Heart right ventricle (tissue), 16 donors: ENCODE results near the gene TNRC6A. TPM values are rescaled to one million over a fixed set of nuclear protein-coding genes. Genes with fewer than 3 reads are reported as not detected.
"Not testable (repeated sequence)": the region's sequence is repeated elsewhere in the genome, so short reads cannot be mapped to it uniquely, and the experiment has no call there.

ENCODE experiments used
- ATAC-seq, 8 donors: fragments of 200-7000 bp; cut with Tn5 transposase; one replicate each; pipeline ENCODE4 v1.9.1; 2020; ENCODE audit warnings: mild to moderate bottlenecking in 8 of 8, moderate library complexity in 8 of 8, moderate number of reproducible peaks in 1 of 8
- DNase-seq, 2 donors: peaks; one replicate each; pipeline ENCODE4 v3.0.0-alpha.2; 2020
- H3K27ac ChIP-seq, 10 donors: fragments of 200-600 bp; sonication (generic) in 2 of 10; one replicate each; pipeline versions ENCODE4 v1.5.0 to v1.8.0; 2020 to 2022; ENCODE audit warnings: mild to moderate bottlenecking in 3 of 10
- H3K27me3 ChIP-seq, 7 donors: fragments of 200-600 bp; one replicate each; pipeline ENCODE4 v1.8.0; 2021 to 2022; ENCODE audit warnings: mild to moderate bottlenecking in 2 of 7
- H3K36me3 ChIP-seq, 9 donors: fragments of 200-600 bp; sonication (generic) in 1 of 9; one replicate each; pipeline versions ENCODE4 v1.5.0 to v1.8.0; 2020 to 2022; ENCODE audit warnings: mild to moderate bottlenecking in 2 of 9
- H3K4me1 ChIP-seq, 9 donors: fragments of 200-600 bp; sonication (generic) in 1 of 9; one replicate each; pipeline versions ENCODE4 v1.5.0 to v1.8.0; 2020 to 2022; ENCODE audit warnings: mild to moderate bottlenecking in 4 of 9
- H3K4me3 ChIP-seq, 10 donors: fragments of 200-600 bp; sonication (generic) in 2 of 10; one replicate each; pipeline versions ENCODE4 v1.5.0 to v1.8.0; 2020 to 2022; ENCODE audit warnings: mild to moderate bottlenecking in 7 of 10, moderate library complexity in 2 of 10
- H3K9me3 ChIP-seq, 11 donors: fragments of 200-600 bp in 10 of 11; sonication (generic) in 2 of 11; one replicate each; pipeline versions ENCODE4 v1.5.0 to v1.8.0; 2013 to 2022; ENCODE audit warnings: mild to moderate bottlenecking in 2 of 11, control low read depth in 1 of 11, moderate library complexity in 1 of 11
- CTCF ChIP-seq, 9 donors: fragments of 200-600 bp; sonication (generic) in 2 of 9; IDR thresholded peaks; one replicate each; pipeline versions ENCODE4 v1.5.0 to v1.8.0; 2021 to 2022; ENCODE audit warnings: antibody characterized with exemption in 9 of 9, mild to moderate bottlenecking in 5 of 9, moderate library complexity in 1 of 9
- whole genome bisulfite sequencing, 2 donors: extraction: QIAGEN DNeasy Blood & Tissue Kit; methylation state at CpG; one replicate each; pipeline ENCODE4 v1.1.7; 2013; ENCODE audit warnings: inconsistent platforms in 1 of 2; 5-methylcytosine and 5-hydroxymethylcytosine counted together
- intact Hi-C, 10 donors: fragments of 100-400 bp; cut with DNase I; formaldehyde crosslinking; loops; one replicate each; pipeline versions ENCODE4 v1.11.1 to v1.14.2; 2022
- polyA plus RNA-seq, 2 donors: library from polyadenylated mRNA; stranded (reverse); fragments of 200-250 nt; gene quantifications; one replicate each; pipeline ENCODE4 v1.2.3, GENCODE V29; 2013
- total RNA-seq, 10 donors: library from RNA; stranded (reverse); fragmentation: NEBNext Ultra II Directional in 3 of 10; extraction: Animal tissue kit (Norgen Biotek cat#: 25700) in 3 of 10; gene quantifications; one replicate each; pipeline versions ENCODE4 v1.2.1 to v1.2.4, GENCODE V29; 2021 to 2023
- donor health status: Arrhythmogenic right ventricular cardiomyopathy.
- donor health status: ischemic (EF 13 %, LVEDD 7.1; RV severe dilation, severe dysfunction).
- donor health status: healthy with polysubstance abuse.
- donor health status: DM: no; HTN: yes; CAD: no.
- donor health status: DM: no; HTN: no; CAD: no.
- donor health status: ischemic (EF 25% LVEDD 6.9; RV normal size, moderate dysfunction).
- donor health status: ischemic (EF 25% LVEDD 5.7; RV mildly dilated, moderate dysfunction).
- donor health status: healthy.
- donor health status: DM: yes; HTN: yes; CAD: no.
- donor health status: Ischemic cardiomyopathy.
- donor health status: ischemic (EF 35%, LVEDD 5.7; RV mildly dilated, moderate dysfunction).
- donor health status: nonischemic (EF 11% LVEDD 7.7; RV severe dilation, severe dysfunction).
- donor health status: DM: yes; HTN: yes; CAD: no.
- donor health status: PGD.
- donor health status: ischemic (EF 29% LVEDD 5.4; RV normal size, mild dysfunction).
- donor health status: nonischemic (EF 23%, LVEDD 6.1; RV moderate dilation, normal function).

TNRC6A gene
- total and polyA plus RNA-seq, 12 donors, result 8.3 to 51.4 (median 36.5) TPM

GRCh38 chr16:24699151-24699723 lies 30.2 kb upstream of the TNRC6A start:
- intact Hi-C loops, result no loop called here
- Histone ChIP-seq H3K4me3 (no peak overlapping the region), H3K27ac (no peak overlapping the region), H3K4me1 (peaks cover 0 to 21% (median 18%) of the 10 kb centered on the region in 9 donors), H3K9me3 (peaks cover 0 to 10% (median 0%) of the 10 kb centered on the region in 11 donors), H3K36me3 (no peaks in the 10 kb centered on the region), H3K27me3 (no peaks in the 10 kb centered on the region)
- no peak for DNase-seq
- no peak for ATAC-seq
- WGBS, 2 donors, result 93 to 97% methylated on average over 7 of the region's 7 CpGs
- TF ChIP-seq CTCF (IDR thresholded peaks at IDR 0.05), result no peak

- intact Hi-C loops, result loop anchor here in 1 of 10 donors (2.0 kb wide), 1 partner anchor 28 kb away; the partner anchor contains the start of gene TNRC6A
- peak in 7 of 9 donors; percentile 26 to 58 (median 32) for TF ChIP-seq CTCF (IDR thresholded peaks at IDR 0.05)
- Histone ChIP-seq H3K27me3 (no peaks in the 10 kb centered on the region), H3K27ac (peak overlapping the region in 9 of 10 donors; percentile 45 to 79 (median 69)), H3K36me3 (no peaks in the 10 kb centered on the region), H3K9me3 (peaks cover 0 to 10% (median 0%) of the 10 kb centered on the region in 11 donors), H3K4me1 (peaks cover 0 to 21% (median 18%) of the 10 kb centered on the region in 9 donors), H3K4me3 (no peak overlapping the region)
- DNase-seq (peak; percentile 48 to 87), ATAC-seq (peak; percentile 92 to 98 (median 97))
- 56 to 61% methylated on average over 11 of the region's 11 CpGs for WGBS, 2 donors
These were observed 28.7 kb upstream of the TNRC6A start for GRCh38 chr16:24700549-24701392.

- Histone ChIP-seq H3K4me1 (peaks cover 0 to 21% (median 18%) of the 10 kb centered on the region in 9 donors), H3K27ac (peak overlapping the region in 8 of 10 donors; percentile 36 to 79 (median 70)), H3K36me3 (no peaks in the 10 kb centered on the region), H3K4me3 (no peak overlapping the region), H3K27me3 (no peaks in the 10 kb centered on the region), H3K9me3 (peaks cover 0 to 9% (median 0%) of the 10 kb centered on the region in 11 donors)
- 42 to 58% methylated on average over 5 of the region's 5 CpGs for WGBS, 2 donors
- no peak for TF ChIP-seq CTCF (IDR thresholded peaks at IDR 0.05)
- intact Hi-C loops, result loop anchor here in 1 of 10 donors (2.0 kb wide), 1 partner anchor 27 kb away; the partner anchor contains the start of gene TNRC6A
- ATAC-seq (peak in 5 of 8 donors; percentile 9 to 41 (median 27)), DNase-seq (no peak)
These were observed 27.9 kb upstream of the TNRC6A start for GRCh38 chr16:24701521-24701951.

GRCh38 chr16:24707760-24708159 lies 21.7 kb upstream of the TNRC6A start:
- H3K4me3 ChIP-seq, H3K36me3 ChIP-seq, DNase-seq, ATAC-seq, H3K27me3 ChIP-seq, H3K4me1 ChIP-seq, intact Hi-C loops, H3K9me3 ChIP-seq, H3K27ac ChIP-seq: not testable (repeated sequence)
- 65 to 66% methylated on average over 7 of the region's 7 CpGs for WGBS, 2 donors
